GM23338 (cell line): ENCODE results near the gene APOL6. TPM values are rescaled to one million over a fixed set of nuclear protein-coding genes. Genes with fewer than 3 reads are reported as not detected.

Source experiments
- EZH2 ChIP-seq: fragments of 200-600 bp; sonication (generic); IDR thresholded peaks from one replicate; pipeline ENCODE4 v1.8.0; 2017; ENCODE audit warnings: antibody characterized with exemption, mild to moderate bottlenecking, low read depth; ENCODE audit not compliant: unreplicated experiment
- NANOG ChIP-seq: IDR thresholded peaks from 2 replicates; pipeline ENCODE4 v1.6.1; 2016; ENCODE audit warnings: antibody characterized with exemption, borderline replicate concordance
- ZNF462 ChIP-seq: fragments of 250-450 bp; sonication (Bioruptor Pico); IDR thresholded peaks from 2 replicates; pipeline ENCODE4 v1.5.0; 2020; ENCODE audit warnings: mild to moderate bottlenecking, moderate library complexity
- polyA plus RNA-seq: library from polyadenylated mRNA; unstranded; fragments of >200 nt; fragmentation: Nextera tagmentation; extraction: Ambion mirVana; gene quantifications from 2 replicates; pipeline ENCODE4 v1.2.1, GENCODE V29; 2016
- total RNA-seq: library from RNA; depleted of rRNA; stranded (reverse); fragments of >200 nt; shearing (Covaris generic); gene quantifications from 2 replicates; pipeline ENCODE4 v1.2.3, GENCODE V29; 2014
- TF ChIP-seq, protein P1 (sequence below): IDR thresholded peaks from 2 replicates; pipeline ENCODE4 v1.6.1; 2016; ENCODE audit warnings: antibody characterized with exemption
- TF ChIP-seq, protein P2 (sequence below): IDR thresholded peaks from one replicate; pipeline ENCODE4 v1.6.1; 2018; ENCODE audit warnings: antibody characterized with exemption; ENCODE audit not compliant: unreplicated experiment

The APOL6 gene
- total and polyA plus RNA-seq, 2 experiments from 2014 or later, result 0.10 to 0.14 TPM

GRCh38 chr22:35638410-35638809, 9.8 kb upstream of the APOL6 start (continued):
- TF ChIP-seq ZNF462 (CRISPR knock-in tag), result no peak
- TF ChIP-seq, protein P1, sequence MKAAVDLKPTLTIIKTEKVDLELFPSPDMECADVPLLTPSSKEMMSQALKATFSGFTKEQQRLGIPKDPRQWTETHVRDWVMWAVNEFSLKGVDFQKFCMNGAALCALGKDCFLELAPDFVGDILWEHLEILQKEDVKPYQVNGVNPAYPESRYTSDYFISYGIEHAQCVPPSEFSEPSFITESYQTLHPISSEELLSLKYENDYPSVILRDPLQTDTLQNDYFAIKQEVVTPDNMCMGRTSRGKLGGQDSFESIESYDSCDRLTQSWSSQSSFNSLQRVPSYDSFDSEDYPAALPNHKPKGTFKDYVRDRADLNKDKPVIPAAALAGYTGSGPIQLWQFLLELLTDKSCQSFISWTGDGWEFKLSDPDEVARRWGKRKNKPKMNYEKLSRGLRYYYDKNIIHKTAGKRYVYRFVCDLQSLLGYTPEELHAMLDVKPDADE, result no peak
- TF ChIP-seq, protein P2, sequence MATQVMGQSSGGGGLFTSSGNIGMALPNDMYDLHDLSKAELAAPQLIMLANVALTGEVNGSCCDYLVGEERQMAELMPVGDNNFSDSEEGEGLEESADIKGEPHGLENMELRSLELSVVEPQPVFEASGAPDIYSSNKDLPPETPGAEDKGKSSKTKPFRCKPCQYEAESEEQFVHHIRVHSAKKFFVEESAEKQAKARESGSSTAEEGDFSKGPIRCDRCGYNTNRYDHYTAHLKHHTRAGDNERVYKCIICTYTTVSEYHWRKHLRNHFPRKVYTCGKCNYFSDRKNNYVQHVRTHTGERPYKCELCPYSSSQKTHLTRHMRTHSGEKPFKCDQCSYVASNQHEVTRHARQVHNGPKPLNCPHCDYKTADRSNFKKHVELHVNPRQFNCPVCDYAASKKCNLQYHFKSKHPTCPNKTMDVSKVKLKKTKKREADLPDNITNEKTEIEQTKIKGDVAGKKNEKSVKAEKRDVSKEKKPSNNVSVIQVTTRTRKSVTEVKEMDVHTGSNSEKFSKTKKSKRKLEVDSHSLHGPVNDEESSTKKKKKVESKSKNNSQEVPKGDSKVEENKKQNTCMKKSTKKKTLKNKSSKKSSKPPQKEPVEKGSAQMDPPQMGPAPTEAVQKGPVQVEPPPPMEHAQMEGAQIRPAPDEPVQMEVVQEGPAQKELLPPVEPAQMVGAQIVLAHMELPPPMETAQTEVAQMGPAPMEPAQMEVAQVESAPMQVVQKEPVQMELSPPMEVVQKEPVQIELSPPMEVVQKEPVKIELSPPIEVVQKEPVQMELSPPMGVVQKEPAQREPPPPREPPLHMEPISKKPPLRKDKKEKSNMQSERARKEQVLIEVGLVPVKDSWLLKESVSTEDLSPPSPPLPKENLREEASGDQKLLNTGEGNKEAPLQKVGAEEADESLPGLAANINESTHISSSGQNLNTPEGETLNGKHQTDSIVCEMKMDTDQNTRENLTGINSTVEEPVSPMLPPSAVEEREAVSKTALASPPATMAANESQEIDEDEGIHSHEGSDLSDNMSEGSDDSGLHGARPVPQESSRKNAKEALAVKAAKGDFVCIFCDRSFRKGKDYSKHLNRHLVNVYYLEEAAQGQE, result no peak
- no peak for TF ChIP-seq EZH2
- no peak for TF ChIP-seq NANOG
